NCI-H2227 (cell line): ENCODE measurements around the gene PRDM10.
"Not testable (repeated sequence)": the region's sequence is repeated elsewhere in the genome, so short reads cannot be mapped to it uniquely, and the experiment has no call there.

Experiments
- DNase-seq: peaks from one replicate; lab custom pipeline; 2025; ENCODE audit not compliant: unreplicated experiment; lab: John Stamatoyannopoulos, UW

Gene PRDM10

DNA sequence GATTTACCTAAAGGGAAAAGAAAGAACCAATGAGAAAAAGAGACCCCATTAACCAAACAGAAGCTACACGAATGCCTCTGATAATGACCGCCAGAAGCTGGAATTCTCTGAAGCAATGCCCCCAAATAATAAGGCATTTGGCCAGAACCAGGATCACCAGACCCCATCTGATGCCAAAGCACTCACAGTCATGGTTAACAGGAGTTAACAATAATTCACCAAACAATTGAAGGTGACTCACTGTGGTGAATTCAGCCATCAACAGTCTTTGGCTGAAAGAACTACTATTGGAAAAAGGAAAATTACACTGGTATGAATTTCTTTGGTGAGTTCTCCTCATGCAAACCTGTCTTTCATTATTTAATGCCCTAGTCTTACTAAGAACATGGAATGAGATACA lies 85.4 kb downstream of the PRDM10 start:
- DNase-seq: no peak

DNA sequence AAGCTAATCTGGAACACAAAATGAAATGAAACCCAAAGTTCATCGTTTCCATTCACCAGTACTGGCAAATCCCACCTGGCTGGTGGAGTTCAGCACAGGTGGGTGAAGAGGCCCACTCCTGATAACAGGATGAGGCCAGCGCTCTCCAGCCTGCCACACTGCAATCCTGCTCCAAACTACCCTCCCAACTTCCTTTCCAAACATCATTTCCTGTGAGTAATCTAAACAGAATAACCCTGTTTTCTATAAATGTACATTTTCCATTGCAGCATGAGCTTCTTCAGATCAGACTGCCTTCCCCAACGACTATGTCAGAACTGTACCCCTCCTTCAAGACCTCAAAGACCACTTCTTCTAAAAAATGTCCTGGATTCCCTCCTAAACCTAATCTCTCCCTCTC lies 91.3 kb downstream of the PRDM10 start:
- DNase-seq: no peak

DNA sequence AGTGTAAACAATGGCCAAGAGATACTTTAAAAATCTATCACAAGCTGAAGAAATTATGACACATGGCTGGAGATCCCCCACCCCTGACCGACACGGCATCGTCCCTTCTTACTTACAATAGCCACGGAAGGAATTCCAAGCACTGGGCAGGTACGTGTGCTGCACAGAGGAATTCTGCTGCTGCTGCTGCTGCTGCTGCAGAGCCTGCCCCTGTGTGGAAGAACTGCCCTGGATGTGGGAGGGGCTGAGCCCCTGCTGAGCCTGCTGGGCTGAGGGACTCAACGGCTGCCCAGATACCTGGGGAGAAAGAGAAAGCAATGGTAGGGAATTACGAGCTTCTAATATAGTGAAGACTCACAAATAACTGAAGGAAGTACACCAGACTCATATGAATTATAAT lies 92.3 kb downstream of the PRDM10 start:
- peak; percentile 20 for DNase-seq

DNA sequence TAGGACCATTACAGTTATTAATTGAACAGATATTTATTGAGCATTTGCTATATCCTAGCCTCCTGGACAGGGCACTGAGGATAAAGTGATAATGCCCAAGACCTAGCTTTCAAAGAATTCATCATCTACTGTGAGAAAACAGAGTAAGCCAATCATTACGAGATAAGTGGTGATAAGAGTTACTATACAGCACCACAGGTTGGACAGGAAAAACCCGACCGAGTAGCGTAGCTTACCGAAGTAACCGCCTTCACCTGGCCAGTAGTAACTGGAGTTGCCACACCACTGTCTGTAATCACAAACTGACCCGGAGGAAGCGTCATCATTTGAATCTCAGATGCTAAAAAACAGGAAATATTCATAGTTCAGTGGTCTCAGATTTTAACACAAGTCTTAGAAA lies 97.2 kb downstream of the PRDM10 start:
- DNase-seq: no peak

DNA sequence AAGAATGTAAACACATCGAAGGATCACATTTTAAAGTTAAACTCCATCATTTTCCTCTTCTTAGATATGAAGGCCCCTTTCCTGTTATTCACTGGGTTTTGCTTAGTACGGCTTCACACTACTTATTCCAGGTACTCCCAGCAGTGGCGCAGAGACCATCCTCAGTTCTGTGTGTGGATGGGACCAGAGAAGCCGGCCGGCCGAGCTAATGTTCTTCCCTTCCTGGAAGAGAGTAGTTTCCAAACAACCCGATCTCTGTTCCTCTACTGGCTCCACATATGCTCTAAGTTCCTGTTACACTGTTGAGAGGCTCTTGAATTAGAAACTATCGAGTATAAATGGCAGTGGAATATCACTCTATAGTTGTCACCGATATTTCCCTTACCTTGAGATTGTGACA lies 106.6 kb downstream of the PRDM10 start:
- no peak for DNase-seq

DNA sequence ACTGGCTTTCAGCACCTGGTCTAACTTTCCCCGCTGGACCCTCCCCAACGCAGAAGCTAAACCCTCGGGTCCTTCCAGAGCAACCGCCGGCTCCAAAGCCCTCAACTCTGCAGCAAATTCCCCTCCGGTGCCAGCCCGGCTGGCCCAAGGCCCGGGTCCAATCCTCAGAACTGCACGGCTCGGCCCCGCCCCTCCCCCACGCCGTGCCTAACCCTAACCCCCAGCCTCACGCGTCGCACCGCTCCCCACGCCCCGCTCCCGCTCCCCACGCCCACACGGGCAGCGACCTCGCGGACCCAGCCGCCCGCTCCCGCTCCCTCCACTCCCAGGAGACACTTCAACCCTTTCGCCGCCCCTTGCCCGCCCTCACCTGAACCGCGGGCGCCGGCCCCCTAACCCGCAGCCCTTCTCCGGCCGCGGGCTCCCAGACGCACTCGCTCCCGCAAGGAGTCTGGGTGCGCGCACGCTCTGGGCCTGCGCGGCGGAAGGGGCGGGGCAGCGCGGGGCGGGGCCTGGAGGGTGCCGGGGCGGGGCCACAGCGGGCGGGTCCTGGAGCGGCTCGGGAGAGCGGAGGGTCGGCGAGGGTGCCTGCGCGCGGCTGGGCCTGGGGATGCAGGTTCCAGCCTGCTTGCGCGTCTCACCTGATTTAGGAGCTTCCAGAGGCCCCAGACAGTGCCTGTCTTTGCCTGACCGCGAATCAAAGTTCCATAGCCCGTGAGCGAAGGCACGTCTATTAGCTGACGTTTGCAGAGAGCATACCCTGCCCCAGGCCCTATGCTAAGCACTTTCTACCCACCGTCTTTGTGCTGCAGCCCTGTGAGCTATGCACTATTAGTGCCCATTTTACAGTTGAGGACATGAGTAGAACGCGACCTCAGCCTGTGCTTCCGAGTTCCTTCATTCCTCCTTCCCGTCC lies 107.3 kb downstream of the PRDM10 start, which contains the start of gene NFRKB:
Gene NFRKB (minus strand): TSS at position 453 of the 916 bp plus-strand sequence. CDS start 2,729 bp downstream, outside the sequence.
- DNase-seq: peak; percentile 85

DNA sequence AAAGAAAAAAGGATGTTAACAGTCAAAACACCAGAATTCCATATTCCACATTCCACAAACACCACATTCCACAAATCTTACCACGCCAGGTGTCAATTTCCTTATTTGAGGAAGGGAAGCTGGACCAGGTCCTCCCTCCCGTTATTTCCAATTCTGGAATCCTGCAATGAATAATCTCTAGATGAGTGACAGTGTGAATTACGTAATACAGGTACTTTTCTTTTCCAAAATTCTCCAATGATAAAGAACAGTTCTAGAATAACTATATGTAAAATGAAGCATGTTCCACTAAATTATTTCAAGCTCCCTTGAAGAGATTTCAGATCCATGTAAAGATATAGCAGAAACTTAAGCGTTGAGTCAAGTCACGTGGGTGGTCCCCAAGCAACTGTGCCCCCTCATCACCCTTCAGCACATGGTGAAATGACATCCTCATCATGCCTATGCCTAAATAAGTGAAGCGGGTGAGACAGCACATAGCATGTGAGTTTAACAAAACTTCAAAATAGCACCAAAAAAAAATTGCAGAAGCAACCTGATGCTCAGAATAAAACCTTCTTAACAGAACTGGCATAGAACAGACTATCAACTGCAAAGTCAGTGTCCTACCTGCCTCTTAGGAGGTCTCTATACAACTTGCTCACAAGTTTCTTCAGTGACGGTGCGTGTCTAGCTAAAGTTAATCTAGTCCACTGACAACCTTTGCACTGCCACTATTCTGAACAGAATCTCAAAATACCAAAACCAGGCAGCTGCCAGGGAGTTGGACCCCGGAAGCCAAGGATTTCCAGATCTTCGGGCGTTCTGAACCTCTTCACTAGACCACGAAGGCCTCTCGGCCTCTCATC lies 108.1 kb downstream of the PRDM10 start:
- no peak for DNase-seq

DNA sequence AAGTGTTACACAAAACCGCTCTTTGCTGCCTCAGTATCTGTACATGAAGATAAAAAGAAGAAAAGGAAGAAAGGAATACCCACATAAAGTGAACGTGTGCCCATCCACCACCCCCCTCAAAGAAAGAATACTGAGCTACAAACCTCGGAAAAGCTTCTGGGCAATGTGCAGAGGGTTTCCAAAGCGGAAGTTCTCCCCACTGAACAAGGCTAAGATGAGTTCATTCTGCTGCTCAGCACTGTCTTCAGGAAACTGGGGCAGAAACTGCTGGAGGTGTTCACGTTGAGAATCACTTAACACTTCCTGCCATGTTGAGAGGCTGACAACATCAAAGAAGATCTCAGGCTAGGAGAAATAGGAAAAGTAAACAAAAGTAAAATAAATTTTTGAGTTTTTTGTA lies 114.2 kb downstream of the PRDM10 start:
- DNase-seq: no peak

DNA sequence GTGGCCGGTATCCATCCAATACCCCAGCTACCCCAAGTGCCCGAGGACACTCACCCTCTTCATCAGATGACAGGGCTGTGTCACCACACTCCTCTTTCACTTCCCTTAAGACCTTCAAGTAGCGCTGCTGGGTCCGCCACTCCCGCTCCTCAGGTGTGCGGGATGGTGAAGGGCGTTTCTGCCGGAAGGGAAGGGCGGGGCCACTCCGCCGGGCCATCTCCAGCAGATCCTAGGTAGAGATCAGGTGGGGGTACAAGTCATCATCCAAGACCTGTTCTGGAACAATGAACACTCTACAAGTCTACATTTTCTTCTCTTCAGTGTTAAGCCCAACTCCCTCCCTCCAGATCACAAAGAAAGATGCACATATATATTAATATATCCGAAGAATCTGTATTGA lies 117.3 kb downstream of the PRDM10 start:
- DNase-seq: no peak

DNA sequence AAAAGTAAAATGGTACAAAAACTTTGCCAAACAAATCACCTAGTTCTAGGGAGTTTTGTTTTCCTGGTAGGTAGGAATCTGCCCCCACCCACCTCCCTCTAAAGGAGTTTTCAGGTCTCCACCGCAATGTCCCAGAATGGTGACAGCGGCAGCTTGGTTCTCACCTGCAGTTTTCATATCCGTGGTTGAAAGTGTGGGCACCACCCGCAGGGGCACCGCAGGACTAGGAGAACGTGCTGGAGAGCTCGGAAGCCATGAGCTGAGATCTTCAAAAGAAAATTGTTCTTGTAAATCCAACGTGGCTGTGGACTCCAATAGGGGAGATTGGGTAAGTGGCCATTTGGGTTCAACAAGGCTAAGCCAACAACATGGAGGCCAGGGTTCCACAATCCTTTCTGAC lies 118.1 kb downstream of the PRDM10 start:
- DNase-seq: no peak

DNA sequence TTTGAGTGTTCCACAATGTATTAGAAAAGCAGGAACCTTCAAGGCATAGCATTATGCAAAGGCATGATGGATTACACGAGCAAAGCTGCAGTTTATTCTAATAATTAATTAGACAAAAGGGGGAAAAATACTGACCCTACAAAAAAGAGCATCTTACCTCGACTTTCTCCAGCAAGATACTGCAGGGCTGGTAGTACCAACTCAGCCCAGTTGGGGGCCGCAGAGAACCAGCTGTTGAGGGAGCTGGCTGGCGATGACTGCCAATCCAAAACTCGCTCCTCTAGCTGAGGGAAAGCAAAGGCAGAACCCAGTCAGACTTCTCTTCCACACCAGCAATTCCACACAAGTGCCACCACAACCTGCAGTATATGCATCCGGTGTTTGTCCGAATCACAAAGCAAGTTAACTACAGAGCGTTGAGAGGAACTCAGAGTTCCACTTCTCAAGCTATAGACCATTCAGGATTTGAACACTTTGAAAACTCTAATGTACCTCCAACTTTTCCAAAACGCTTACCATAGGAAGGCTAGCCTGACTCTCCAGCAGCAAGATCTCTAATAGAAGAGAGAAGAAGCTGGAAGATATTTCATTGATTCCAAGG lies 121.0 kb downstream of the PRDM10 start:
- DNase-seq: peak; percentile 13

DNA sequence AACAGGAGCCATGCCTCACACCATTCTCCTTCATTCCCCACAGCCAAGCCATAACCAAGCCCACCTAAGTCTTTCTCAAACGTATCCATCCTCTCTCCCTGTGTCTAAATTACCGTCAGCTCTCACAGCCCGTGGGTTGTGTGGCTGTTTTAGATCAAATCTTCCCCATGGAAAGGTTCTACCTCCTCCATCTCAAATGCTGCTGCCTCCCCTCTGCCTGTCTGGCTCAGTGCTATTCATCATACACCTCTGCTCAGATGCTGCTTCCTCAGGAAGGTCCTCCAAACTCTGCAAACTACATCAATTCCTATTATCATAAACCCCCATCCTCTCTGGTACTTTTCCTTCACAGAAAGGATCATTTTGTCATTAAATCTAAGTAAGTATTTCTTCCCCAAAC lies 122.3 kb downstream of the PRDM10 start:
- no peak for DNase-seq

DNA sequence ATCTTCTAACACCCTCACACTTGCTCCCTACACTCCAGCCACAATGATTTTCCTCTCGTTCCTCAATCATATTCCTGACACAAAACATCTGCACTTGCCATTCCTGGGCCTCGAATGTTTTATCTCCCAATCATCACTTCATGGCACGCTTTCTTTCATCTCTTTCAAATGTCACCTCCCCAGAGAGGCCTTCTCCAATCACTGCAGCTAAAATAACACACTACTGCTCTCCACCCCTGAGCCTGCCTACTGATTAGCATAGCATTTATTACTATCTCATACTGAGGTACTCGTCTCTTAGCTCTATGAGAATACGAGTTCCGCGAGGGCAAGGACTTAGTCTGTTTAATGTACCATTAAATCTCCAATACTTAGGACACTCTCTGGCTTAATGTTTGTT lies 130.7 kb downstream of the PRDM10 start:
- no peak for DNase-seq

DNA sequence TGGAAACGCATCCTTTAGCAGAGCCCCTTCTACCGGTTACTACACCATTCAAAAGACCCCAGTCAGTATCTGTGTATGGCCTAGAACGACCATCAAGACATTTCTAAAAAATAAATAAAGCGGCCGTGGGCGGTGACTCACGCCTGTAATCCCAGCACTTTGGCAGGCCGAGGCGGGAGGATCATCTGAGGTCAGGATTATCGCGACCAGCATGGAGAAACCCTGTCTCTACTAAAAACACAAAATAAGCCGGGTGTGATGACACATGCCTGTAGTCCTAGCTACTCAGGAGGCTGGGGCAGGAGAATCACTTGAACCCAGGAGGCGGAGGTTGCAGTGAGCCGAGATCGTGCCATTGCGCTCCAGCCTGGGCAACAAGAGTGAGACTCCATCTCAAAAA lies 134.0 kb downstream of the PRDM10 start:
- DNase-seq: not testable (repeated sequence)

DNA sequence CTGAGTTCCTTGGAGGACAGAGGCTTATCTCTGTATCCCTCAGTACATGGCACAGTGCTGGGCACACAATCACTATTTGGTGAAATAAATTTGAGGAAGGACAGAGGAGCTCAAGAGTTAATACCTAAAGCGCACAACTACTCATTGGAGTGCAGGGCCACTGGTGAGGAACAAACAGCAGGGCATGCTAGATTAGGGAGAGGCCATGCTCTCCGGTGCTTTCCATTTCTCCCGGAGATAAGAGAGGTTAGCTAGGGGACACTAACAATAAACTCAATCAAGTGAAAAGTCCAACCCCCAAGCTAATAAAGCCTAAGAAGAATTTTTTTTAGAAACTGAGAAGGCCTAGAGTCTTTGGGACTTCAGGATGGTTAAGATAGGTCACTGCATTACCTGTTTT lies 136.3 kb downstream of the PRDM10 start:
- no peak for DNase-seq

DNA sequence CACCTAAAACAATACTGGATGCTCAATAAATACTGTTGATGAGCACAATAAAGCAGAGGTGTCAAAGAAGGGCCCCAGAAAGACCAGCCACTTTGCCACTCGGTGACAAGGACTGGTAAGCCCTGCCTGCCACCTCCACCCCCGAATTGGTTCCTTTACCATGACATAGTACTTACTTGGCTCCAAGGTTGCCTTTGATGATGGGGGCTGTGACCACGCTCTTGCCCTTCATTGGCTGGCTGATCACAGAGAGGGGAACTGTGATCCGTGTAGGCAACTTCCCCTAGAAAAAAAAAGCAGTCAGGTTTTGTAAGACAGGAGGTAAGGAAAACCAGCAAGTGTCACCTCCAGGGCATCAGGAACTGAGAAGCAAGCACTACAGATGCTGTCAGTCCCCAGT lies 136.9 kb downstream of the PRDM10 start:
- no peak for DNase-seq

DNA sequence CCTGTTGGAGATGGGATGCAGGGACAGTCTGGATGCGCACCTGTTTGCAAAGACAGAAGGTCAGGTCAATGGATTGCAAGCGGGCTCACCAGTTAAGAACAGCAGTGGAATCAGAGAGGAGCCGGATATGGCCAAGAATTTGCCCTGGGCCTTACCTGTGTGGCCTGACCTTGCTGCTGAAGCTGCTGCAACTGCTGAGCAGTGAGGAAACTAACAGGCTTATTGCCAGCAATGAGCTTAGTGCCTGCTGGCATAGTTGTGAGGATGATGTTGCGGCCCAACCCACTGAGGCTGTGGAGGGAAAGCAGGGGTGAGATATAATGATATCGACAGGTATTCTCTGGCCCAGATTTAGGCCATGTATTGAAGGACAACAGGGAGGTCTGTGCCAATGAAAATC lies 137.8 kb downstream of the PRDM10 start:
- no peak for DNase-seq

DNA sequence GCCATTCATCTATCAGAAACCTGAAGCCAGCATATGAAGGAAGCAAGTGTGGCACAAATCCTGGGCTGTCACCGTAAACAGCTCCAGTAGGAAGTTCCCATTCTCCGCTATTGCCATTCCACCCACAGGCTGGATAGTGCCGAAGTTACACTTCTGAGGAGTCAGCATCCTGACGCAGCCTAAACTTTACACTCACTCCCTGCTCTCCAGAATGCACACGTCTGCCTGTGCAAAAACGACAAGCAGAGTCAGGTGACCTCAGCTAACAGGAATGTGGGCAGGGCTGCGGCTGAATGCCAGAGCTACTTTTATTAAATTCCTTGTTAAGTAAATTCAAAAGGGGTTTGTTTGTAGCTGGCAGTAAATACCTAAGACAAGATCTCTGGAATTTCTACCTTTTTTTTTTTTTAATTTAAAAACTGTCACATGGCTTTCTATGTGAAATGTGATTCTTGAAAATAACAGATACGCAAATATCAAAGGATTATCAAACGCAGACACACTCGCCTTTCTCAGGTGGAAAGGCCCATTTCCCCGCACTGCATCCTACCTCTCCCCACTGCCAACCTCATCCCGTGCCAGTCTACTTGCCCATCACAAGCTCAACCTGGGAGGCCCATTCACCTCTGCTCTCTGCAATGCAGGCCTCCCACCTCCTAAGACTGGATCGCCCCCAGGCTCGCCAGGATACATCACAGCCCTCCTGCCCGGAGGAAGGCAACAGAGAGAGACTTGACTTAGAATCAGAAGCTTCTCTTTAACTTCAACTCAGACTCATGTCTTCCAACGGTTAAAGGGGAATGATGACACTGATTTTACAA lies 140.7 kb downstream of the PRDM10 start:
- DNase-seq: no peak

DNA sequence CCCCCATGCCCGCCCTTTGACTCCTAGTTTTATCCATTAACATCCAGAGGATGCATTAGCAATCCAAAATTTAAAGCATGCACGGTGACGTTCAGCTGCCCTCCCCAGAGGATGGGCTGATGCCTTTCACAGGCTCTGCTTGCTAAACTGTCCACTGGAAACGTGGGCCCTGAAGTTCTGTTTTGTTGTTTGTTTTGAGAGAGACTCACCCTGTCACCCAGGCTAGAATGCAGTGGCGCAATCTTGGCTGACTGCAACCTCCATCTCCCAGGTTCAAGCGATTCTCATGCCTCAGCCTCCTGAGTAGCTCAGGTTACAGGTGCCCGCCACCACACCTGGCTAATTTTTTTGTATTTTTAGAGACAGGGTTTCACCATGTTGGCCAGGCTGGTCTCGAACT lies 146.6 kb downstream of the PRDM10 start:
- DNase-seq: no peak

DNA sequence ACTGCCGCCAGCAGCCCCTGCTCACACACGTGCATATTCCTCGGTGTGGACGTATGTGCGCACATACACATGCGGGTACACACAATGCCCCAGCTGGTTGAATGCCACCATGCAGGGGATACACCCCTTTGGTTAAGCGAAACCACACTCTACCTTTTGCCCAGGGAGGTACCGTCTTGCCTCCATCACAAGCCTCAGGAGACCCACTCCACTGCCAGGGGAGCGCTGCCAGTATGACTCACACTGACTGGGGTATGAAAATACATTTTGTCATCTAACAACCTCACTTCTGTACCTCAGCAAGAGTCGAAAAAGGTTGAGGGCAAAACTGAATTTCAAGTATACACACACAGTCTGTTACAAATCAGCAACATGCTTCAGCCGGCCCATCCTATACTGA lies 147.5 kb downstream of the PRDM10 start:
- DNase-seq: no peak
